HCT116 (cell line): ENCODE data around the gene RAP1GAP2. TPM values are rescaled to one million over a fixed set of nuclear protein-coding genes. Genes with fewer than 3 reads are reported as not detected.
"Not testable (repeated sequence)": the region's sequence is repeated elsewhere in the genome, so short reads cannot be mapped to it uniquely, and the experiment has no call there.

Experiments used
- ATAC-seq: fragments of 200-7000 bp; cut with Tn5 transposase; 2 replicates; pipeline ENCODE4 v1.9.1; 2020; ENCODE audit warnings: mild to moderate bottlenecking, moderate library complexity
- BruUV-seq: library from RNA; stranded (reverse); fragments of 400-500 nt; replicated peaks from 2 replicates; lab custom pipeline; 2021; lab: Mats Ljungman, UMichigan
- CTCF ChIA-PET: fragments of 300-600 bp; sonication (Branson Sonifier 250); formaldehyde crosslinking; loops from one replicate; lab custom pipeline; 2021; ENCODE audit warnings: antibody characterized with exemption; lab: Charles Lee
- POLR2A ChIA-PET: fragments of 300-600, 350-600 bp; sonication (Branson Sonifier 250); formaldehyde crosslinking; loops from one replicate; lab custom pipeline; 2021; ENCODE audit warnings: antibody characterized with exemption; lab: Charles Lee
- RAD21 ChIA-PET, 2 experiments: fragments of 300-600 bp; sonication (Branson Sonifier 250); formaldehyde crosslinking; loops; one replicate each; lab custom pipeline; 2023; ENCODE audit warnings: low total read pairs in 2 of 2; ENCODE audit not compliant: uncharacterized antibody in 2 of 2, unreplicated experiment in 2 of 2, low non-redundant PET in 1 of 2; lab: Charles Lee
- DNase-seq: peaks from one replicate; pipeline ENCODE4 v3.0.0-alpha.2; 2010; ENCODE audit warnings: low read depth, low spot score
- H2AFZ ChIP-seq: fragments of 200-600 bp; shearing (Covaris generic), sonication (generic); 2 replicates; pipeline ENCODE4 v1.6.1; 2017; ENCODE audit warnings: low read depth, mixed run types, mixed read lengths, antibody characterized with exemption, low read length; ENCODE audit not compliant: poor library complexity, severe bottlenecking
- H3K27ac ChIP-seq: 2 replicates; pipeline ENCODE4 v1.5.1; 2012; ENCODE audit warnings: low read depth, low read length
- H3K27me3 ChIP-seq: fragments of 200-600 bp; sonication (generic); 2 replicates; pipeline ENCODE4 v1.6.1; 2016; ENCODE audit warnings: mixed run types, low read length, mixed read lengths; ENCODE audit not compliant: insufficient read depth
- H3K36me3 ChIP-seq, 2 experiments: fragments of 200-500 bp in 1 of 2; fragments of 200-600 bp in 1 of 2; sonication (Bioruptor generic) in 1 of 2; sonication (generic) in 1 of 2; 2 replicates each; pipeline versions ENCODE4 v1.5.1 to v1.6.1; 2014 to 2016; ENCODE audit warnings: low read length in 2 of 2, inconsistent platforms in 1 of 2, mixed read lengths in 1 of 2, mixed run types in 1 of 2; ENCODE audit not compliant: insufficient read depth in 2 of 2, control insufficient read depth in 1 of 2
- H3K4me1 ChIP-seq, 2 experiments: fragments of 200-600 bp in 1 of 2; sonication (generic) in 1 of 2; 2 replicates each; pipeline versions ENCODE4 v1.5.1 to v1.6.1; 2012 to 2017; ENCODE audit warnings: low read length in 2 of 2, inconsistent platforms in 1 of 2, mild to moderate bottlenecking in 1 of 2, mixed read lengths in 1 of 2, mixed run types in 1 of 2, moderate library complexity in 1 of 2; ENCODE audit not compliant: insufficient read depth in 2 of 2, control insufficient read depth in 1 of 2
- H3K4me2 ChIP-seq: fragments of 200-600 bp; sonication (generic); 2 replicates; pipeline ENCODE4 v1.6.1; 2017; ENCODE audit warnings: mixed run types, low read length, mixed read lengths
- H3K4me3 ChIP-seq, 2 experiments: fragments of 200-600 bp in 1 of 2; sonication (generic) in 1 of 2; replicated peaks in 1 of 2; 2 replicates each; pipeline ENCODE4 v1.5.1; 2011 to 2016; ENCODE audit warnings: low read length in 2 of 2, control low read depth in 1 of 2, low read depth in 1 of 2, mild to moderate bottlenecking in 1 of 2, mixed read lengths in 1 of 2, mixed run types in 1 of 2
- H3K79me2 ChIP-seq: fragments of 200-600 bp; sonication (generic); 2 replicates; pipeline ENCODE4 v1.6.1; 2017; ENCODE audit warnings: mild to moderate bottlenecking, mixed run types, low read length, moderate library complexity, mixed read lengths; ENCODE audit not compliant: insufficient read depth
- H3K9ac ChIP-seq: fragments of 200-600 bp; sonication (generic); 2 replicates; pipeline ENCODE4 v1.6.1; 2016; ENCODE audit warnings: low read length, mixed read lengths
- H3K9me2 ChIP-seq: fragments of 200-600 bp; sonication (generic), shearing (Covaris generic); 2 replicates; pipeline ENCODE4 v1.6.1; 2017; ENCODE audit warnings: mixed run types, mild to moderate bottlenecking, moderate library complexity; ENCODE audit not compliant: insufficient read depth
- H3K9me3 ChIP-seq, 2 experiments: fragments of 200-500 bp in 1 of 2; fragments of 200-600 bp in 1 of 2; sonication (Bioruptor generic) in 1 of 2; sonication (generic) in 1 of 2; 2 replicates each; pipeline ENCODE4 v1.6.1; 2014 to 2017; ENCODE audit warnings: low read length in 2 of 2, mixed read lengths in 2 of 2, inconsistent platforms in 1 of 2, low read depth in 1 of 2, mild to moderate bottlenecking in 1 of 2, mixed run types in 1 of 2, moderate library complexity in 1 of 2; ENCODE audit not compliant: control insufficient read depth in 1 of 2, insufficient read depth in 1 of 2
- H4K20me1 ChIP-seq: fragments of 200-600 bp; sonication (generic), shearing (Covaris generic); 2 replicates; pipeline ENCODE4 v1.6.1; 2017; ENCODE audit warnings: mixed run types, mild to moderate bottlenecking, moderate library complexity; ENCODE audit not compliant: insufficient read depth
- CBX3 ChIP-seq: IDR thresholded peaks from 2 replicates; pipeline ENCODE4 v1.6.1; 2012; ENCODE audit warnings: low read depth
- CTCF ChIP-seq, 3 experiments: fragments of 200-600 bp in 1 of 3; sonication (generic) in 1 of 3; IDR thresholded peaks in 2 of 3; conservative IDR thresholded peaks in 1 of 3; 2 replicates each; pipeline ENCODE4 v1.5.1; 2012 to 2017; ENCODE audit warnings: low read depth in 2 of 3, low read length in 2 of 3, antibody characterized with exemption in 1 of 3, borderline replicate concordance in 1 of 3, control low read depth in 1 of 3, mild to moderate bottlenecking in 1 of 3, mixed read lengths in 1 of 3, mixed run types in 1 of 3, moderate library complexity in 1 of 3; ENCODE audit not compliant: insufficient read depth in 1 of 3
- EGR1 ChIP-seq: IDR thresholded peaks from 2 replicates; pipeline ENCODE4 v1.6.1; 2012; ENCODE audit warnings: low read depth
- EZH2phosphoT487 ChIP-seq: fragments of 200-600 bp; IDR thresholded peaks from 2 replicates; pipeline ENCODE4 v1.6.1; 2018; ENCODE audit warnings: antibody characterized with exemption, borderline replicate concordance
- FOSL1 ChIP-seq: IDR thresholded peaks from 2 replicates; pipeline ENCODE4 v1.6.1; 2012; ENCODE audit warnings: low read depth
- JUND ChIP-seq: IDR thresholded peaks from 2 replicates; pipeline ENCODE4 v1.6.1; 2012
- POLR2A ChIP-seq: IDR thresholded peaks from 2 replicates; pipeline ENCODE4 v1.7.0; 2011; ENCODE audit warnings: borderline replicate concordance; ENCODE audit not compliant: insufficient read depth, insufficient read length; ENCODE audit errors: extremely low read depth
- POLR2AphosphoS5 ChIP-seq: IDR thresholded peaks from 2 replicates; pipeline ENCODE4 v1.6.1; 2011; ENCODE audit warnings: mild to moderate bottlenecking, low read depth, low read length, moderate library complexity
- REST ChIP-seq: IDR thresholded peaks from 2 replicates; pipeline ENCODE4 v1.6.1; 2012; ENCODE audit warnings: low read depth
- SIN3A ChIP-seq: IDR thresholded peaks from 2 replicates; pipeline ENCODE4 v1.6.1; 2012; ENCODE audit warnings: low read depth
- SRF ChIP-seq: IDR thresholded peaks from 2 replicates; pipeline ENCODE4 v1.6.1; 2012; ENCODE audit warnings: low read depth
- TCF7L2 ChIP-seq: IDR thresholded peaks from 2 replicates; pipeline ENCODE4 v1.7.0; 2011; ENCODE audit warnings: borderline replicate concordance, inconsistent platforms; ENCODE audit not compliant: insufficient read depth, insufficient read length; ENCODE audit errors: extremely low read depth
- ZFX ChIP-seq: fragments of 450-650 bp; IDR thresholded peaks from 2 replicates; pipeline ENCODE4 v1.6.1; 2017
- intact Hi-C: fragments of 100-400 bp; cut with micrococcal nuclease; formaldehyde crosslinking; loops from 2 replicates; pipeline ENCODE4 v1.10.0; 2022
- total RNA-seq: library from RNA; stranded (reverse); gene quantifications from one replicate; pipeline ENCODE4 v1.2.1, GENCODE V29; 2021; ENCODE audit not compliant: unreplicated experiment

The RAP1GAP2 gene
- total RNA-seq, 1 experiment from 2014 or later = 54.6 TPM

GRCh38 chr17:2816688-2817087, 20.4 kb downstream of the RAP1GAP2 start:
- CTCF ChIA-PET = no interaction called here
- BruUV-seq = no TSS peak

GRCh38 chr17:2819294-2819693, 23.1 kb downstream of the RAP1GAP2 start:
- H3K27me3 ChIP-seq, H4K20me1 ChIP-seq, H3K9me3 ChIP-seq, DNase-seq, H3K27ac ChIP-seq, intact Hi-C loops, H3K36me3 ChIP-seq, H3K9me2 ChIP-seq, ATAC-seq, BruUV-seq, H2AFZ ChIP-seq, POLR2A ChIA-PET, RAD21 ChIA-PET, H3K79me2 ChIP-seq, H3K9ac ChIP-seq, H3K4me2 ChIP-seq, H3K4me3 ChIP-seq, H3K4me1 ChIP-seq, CTCF ChIA-PET: not testable (repeated sequence)

More at GRCh38 chr17:2816688-2817087, 20.4 kb downstream of the RAP1GAP2 start:
- Histone ChIP-seq H3K27ac (no peak overlapping the region), H3K4me1 (peaks cover 10 to 27% of the 10 kb centered on the region in 2 experiments)
- no peak for ATAC-seq
- intact Hi-C loops = no loop called here
- TF ChIP-seq EZH2phosphoT487 = no peak
- TF ChIP-seq FOSL1 = no peak
- TF ChIP-seq REST = no peak
- no peak for TF ChIP-seq JUND
- no peak for TF ChIP-seq EGR1
- TF ChIP-seq TCF7L2 = no peak
- no peak for TF ChIP-seq SRF
- TF ChIP-seq ZFX = no peak
- no peak for TF ChIP-seq POLR2AphosphoS5
- no peak for TF ChIP-seq CTCF (IDR thresholded peaks at IDR 0.05 in 2 of 3, conservative IDR thresholded peaks at IDR 0.05 in 1 of 3; ENCODE audit: borderline replicate concordance in 1 of 3, insufficient read depth in 1 of 3, low read depth in 2 of 3, low read length in 2 of 3)
- no peak for TF ChIP-seq POLR2A
- no peak for TF ChIP-seq CBX3
- no peak for TF ChIP-seq SIN3A
- TF ChIP-seq, all 23 proteins: peak for 0
- Histone ChIP-seq H3K9ac (no peak overlapping the region), H3K4me3 (no peak overlapping the region), H3K79me2 (no peaks in the 10 kb centered on the region), H2AFZ (no peak overlapping the region), H3K27me3 (no peaks in the 10 kb centered on the region), H4K20me1 (no peaks in the 10 kb centered on the region), H3K9me2 (no peaks in the 10 kb centered on the region), H3K36me3 (no peaks in the 10 kb centered on the region), H3K4me2 (no peak overlapping the region), H3K9me3 (no peaks in the 10 kb centered on the region)
- DNase-seq = no peak
- POLR2A ChIA-PET = no interaction called here
- RAD21 ChIA-PET = no interaction called here
